ENCODE data around the gene SLIT3.

Gene SLIT3

GRCh38 chr5:168697034-168697720 lies 603.8 kb downstream of the SLIT3 start:
- no peak for TF ChIP-seq CTCF (IDR thresholded peaks at IDR 0.05; ENCODE audit: low read depth, low read length, missing control alignments)
- no peak overlapping the region for H3K4me3 ChIP-seq (ENCODE audit: low read depth, low read length)
- DNase-seq (ENCODE audit: low read depth) = no peak

GRCh38 chr5:168696611-168697010 lies 604.3 kb downstream of the SLIT3 start:
- no peak for TF ChIP-seq CTCF (IDR thresholded peaks at IDR 0.05; ENCODE audit: low read depth, low read length, missing control alignments)
- DNase-seq (ENCODE audit: low read depth) = no peak
- no peak overlapping the region for H3K4me3 ChIP-seq (ENCODE audit: low read depth, low read length)

GRCh38 chr5:168695301-168695835 lies 605.6 kb downstream of the SLIT3 start:
- no peak for DNase-seq (ENCODE audit: low read depth)
- TF ChIP-seq CTCF (IDR thresholded peaks at IDR 0.05; ENCODE audit: low read depth, low read length, missing control alignments) = no peak
- H3K4me3 ChIP-seq (ENCODE audit: low read depth, low read length) = no peak overlapping the region

GRCh38 chr5:168694289-168694688 lies 606.6 kb downstream of the SLIT3 start:
- DNase-seq (ENCODE audit: low read depth) = no peak
- no peak for TF ChIP-seq CTCF (IDR thresholded peaks at IDR 0.05; ENCODE audit: low read depth, low read length, missing control alignments)
- H3K4me3 ChIP-seq (ENCODE audit: low read depth, low read length) = no peak overlapping the region

GRCh38 chr5:168693883-168694282 lies 607.1 kb downstream of the SLIT3 start:
- no peak overlapping the region for H3K4me3 ChIP-seq (ENCODE audit: low read depth, low read length)
- no peak for TF ChIP-seq CTCF (IDR thresholded peaks at IDR 0.05; ENCODE audit: low read depth, low read length, missing control alignments)
- no peak for DNase-seq (ENCODE audit: low read depth)

- H3K4me3 ChIP-seq (ENCODE audit: low read depth, low read length) = no peak overlapping the region
- DNase-seq (ENCODE audit: low read depth) = no peak
Measured at GRCh38 chr5:168693297-168693696, 607.6 kb downstream of the SLIT3 start.

More at GRCh38 chr5:168693297-168693696, 607.6 kb downstream of the SLIT3 start:
- TF ChIP-seq CTCF (IDR thresholded peaks at IDR 0.05; ENCODE audit: low read depth, low read length, missing control alignments) = no peak
